Gastrocnemius medialis (tissue), 4 donors: Measurements from ENCODE around the gene ALDOA. TPM values are rescaled to one million over a fixed set of nuclear protein-coding genes. Genes with fewer than 3 reads are reported as not detected.
A peak's percentile ranks its signal among the peaks of the same experiment; 100 is the strongest.

ENCODE experiments used
- ATAC-seq, 2 donors: fragments of 150-250 bp; one replicate each; pipeline ENCODE4 v1.9.1; 2016
- DNase-seq, 2 donors: peaks; one replicate each; pipeline ENCODE4 v3.0.0-alpha.2; 2019
- H3K27ac ChIP-seq, 4 donors: fragments of 200-600 bp; sonication (generic); 1 replicate in 1 of 4; 2 replicates in 3 of 4; pipeline ENCODE4 v1.5.1; 2016 to 2018; ENCODE audit warnings: mild to moderate bottlenecking in 2 of 4, moderate library complexity in 1 of 4
- H3K27me3 ChIP-seq, 3 donors: fragments of 200-600 bp; sonication (generic) in 2 of 3; 1 replicate in 1 of 3; 2 replicates in 2 of 3; pipeline versions ENCODE4 v1.5.1 to v1.6.0; 2016 to 2019; ENCODE audit warnings: mild to moderate bottlenecking in 1 of 3, moderate library complexity in 1 of 3
- H3K36me3 ChIP-seq, 2 donors: fragments of 200-600 bp; sonication (generic) in 1 of 2; one replicate each; pipeline ENCODE4 v1.5.1; 2017 to 2018
- H3K4me1 ChIP-seq, 2 donors: fragments of 200-600 bp; sonication (generic) in 1 of 2; one replicate each; pipeline ENCODE4 v1.5.1; 2016 to 2017; ENCODE audit warnings: mild to moderate bottlenecking in 2 of 2
- H3K4me3 ChIP-seq, 4 donors: fragments of 200-600 bp; sonication (generic) in 3 of 4; 1 replicate in 1 of 4; 2 replicates in 3 of 4; pipeline ENCODE4 v1.5.1; 2016 to 2019; ENCODE audit warnings: mild to moderate bottlenecking in 2 of 4
- H3K9me3 ChIP-seq, 3 donors: fragments of 200-600 bp; sonication (generic) in 2 of 3; 1 replicate in 1 of 3; 2 replicates in 2 of 3; pipeline ENCODE4 v1.5.1; 2016 to 2019
- CTCF ChIP-seq, 5 experiments: fragments of 450-650 bp in 3 of 5; fragments of 200-600 bp in 2 of 5; sonication (generic) in 2 of 5; IDR thresholded peaks in 4 of 5; conservative IDR thresholded peaks in 1 of 5; 1 replicate in 4 of 5; 2 replicates in 1 of 5; pipeline ENCODE4 v1.5.1; 2016 to 2019; ENCODE audit warnings: antibody characterized with exemption in 5 of 5, mild to moderate bottlenecking in 3 of 5, moderate library complexity in 3 of 5
- POLR2A ChIP-seq, 2 donors: fragments of 450-650 bp; IDR thresholded peaks; one replicate each; pipeline ENCODE4 v1.6.1; 2017; ENCODE audit warnings: antibody characterized with exemption in 2 of 2, mild to moderate bottlenecking in 2 of 2, moderate library complexity in 2 of 2
- in situ Hi-C, 4 donors: fragments of 200-750 bp; cut with MboI; loops; one replicate each; pipeline versions ENCODE4 v1.15.0 to v1.8.0; 2017; ENCODE audit warnings: low sequenced_read_pairs in 4 of 4
- intact Hi-C: fragments of 100-400 bp; cut with DNase I; formaldehyde crosslinking; loops from one replicate; pipeline ENCODE4 v1.15.1; 2023; ENCODE audit warnings: low total_unique reads
- total RNA-seq, 4 donors: library from RNA; depleted of rRNA; stranded (reverse); fragments of >200 nt; gene quantifications; one replicate each; pipeline versions ENCODE4 v1.1.0 to v1.2.3, GENCODE V29; 2016

ALDOA gene
- total RNA-seq, 4 donors from 2014 or later: 6,096 to 10,805 (median 7,093) TPM

- no peak overlapping the region for H3K27ac ChIP-seq
- peaks cover 0 to 21% of the 10 kb centered on the region in 2 donors for H3K36me3 ChIP-seq
- TF ChIP-seq POLR2A (IDR thresholded peaks at IDR 0.05) (no peak), CTCF (IDR thresholded peaks at IDR 0.05 in 4 of 5, conservative IDR thresholded peaks at IDR 0.05 in 1 of 5) (no peak)
- H3K27me3 ChIP-seq: no peaks in the 10 kb centered on the region
- no peaks in the 10 kb centered on the region for H3K9me3 ChIP-seq
- no peak for ATAC-seq
- intact Hi-C loops (no loop called here), in situ Hi-C loops (loop anchor here in 2 of 4 donors (10.0 to 25.0 kb wide), 2 partner anchors 80 to 308 kb away; partner anchors contain the start of genes CORO1A (in 1 of the 2) and ZNF771 (in 1 of the 2))
- DNase-seq: no peak
- no peaks in the 10 kb centered on the region for H3K4me1 ChIP-seq
- no peak overlapping the region for H3K4me3 ChIP-seq
These were observed 38.9 kb downstream of the ALDOA start for GRCh38 chr16:30104492-30104891.

GRCh38 chr16:30108059-30108850 lies 42.7 kb downstream of the ALDOA start:
- DNase-seq: no peak
- Histone ChIP-seq H3K9me3 (no peaks in the 10 kb centered on the region), H3K27ac (no peak overlapping the region), H3K36me3 (peaks cover 0 to 21% of the 10 kb centered on the region in 2 donors), H3K4me1 (no peaks in the 10 kb centered on the region), H3K27me3 (no peaks in the 10 kb centered on the region), H3K4me3 (no peak overlapping the region)
- in situ Hi-C loops: loop anchor here in 2 of 4 donors (10.0 to 25.0 kb wide), 2 partner anchors 77 to 304 kb away; partner anchors contain the start of genes CORO1A (in 1 of the 2) and ZNF771 (in 1 of the 2)
- no peak for TF ChIP-seq POLR2A (IDR thresholded peaks at IDR 0.05)
- TF ChIP-seq CTCF (IDR thresholded peaks at IDR 0.05 in 4 of 5, conservative IDR thresholded peaks at IDR 0.05 in 1 of 5): no peak
- ATAC-seq: no peak
- intact Hi-C loops: no loop called here

GRCh38 chr16:30110661-30111060 lies 45.1 kb downstream of the ALDOA start:
- Histone ChIP-seq H3K4me1 (no peaks in the 10 kb centered on the region), H3K4me3 (no peak overlapping the region), H3K27me3 (no peaks in the 10 kb centered on the region), H3K27ac (no peak overlapping the region), H3K9me3 (no peaks in the 10 kb centered on the region), H3K36me3 (peaks cover 0 to 25% of the 10 kb centered on the region in 2 donors)
- in situ Hi-C loops (loop anchor here in 1 of 4 donors (25.0 kb wide), 1 partner anchor 302 kb away; the partner anchor contains the start of gene ZNF771), intact Hi-C loops (no loop called here)
- ATAC-seq (no peak), DNase-seq (no peak)
- TF ChIP-seq POLR2A (IDR thresholded peaks at IDR 0.05) (no peak), CTCF (IDR thresholded peaks at IDR 0.05 in 4 of 5, conservative IDR thresholded peaks at IDR 0.05 in 1 of 5) (no peak)

- H3K4me1 ChIP-seq: no peaks in the 10 kb centered on the region
- no peak for TF ChIP-seq POLR2A (IDR thresholded peaks at IDR 0.05)
- peak in 4 of 5 experiments; percentile 53 to 62 (median 58) for TF ChIP-seq CTCF (IDR thresholded peaks at IDR 0.05 in 4 of 5, conservative IDR thresholded peaks at IDR 0.05 in 1 of 5)
- DNase-seq (peak in 1 of 2 donors; percentile 32), ATAC-seq (no peak)
- H3K36me3 ChIP-seq: peaks cover 0 to 35% of the 10 kb centered on the region in 2 donors
- H3K27ac ChIP-seq: no peak overlapping the region
- in situ Hi-C loops (loop anchor here in 1 of 4 donors (25.0 kb wide), 1 partner anchor 300 kb away; the partner anchor contains the start of gene ZNF771), intact Hi-C loops (no loop called here)
- no peaks in the 10 kb centered on the region for H3K27me3 ChIP-seq
- H3K4me3 ChIP-seq: no peak overlapping the region
- H3K9me3 ChIP-seq: no peaks in the 10 kb centered on the region
These were observed 46.9 kb downstream of the ALDOA start for GRCh38 chr16:30112197-30113030.
